ENCODE results near the gene PSMA3. TPM values are rescaled to one million over a fixed set of nuclear protein-coding genes. Genes with fewer than 3 reads are reported as not detected.
A peak's percentile ranks its signal among the peaks of the same experiment; 100 is the strongest.

PSMA3 gene
- total RNA-seq, 1 donor from 2014 or later: 133 TPM

GRCh38 chr14:58274881-58275280 lies 30.2 kb downstream of the PSMA3 start:
- TF ChIP-seq CTCF (IDR thresholded peaks at IDR 0.05; ENCODE audit: unreplicated experiment): no peak
- no peaks in the 10 kb centered on the region for H3K9me3 Mint-ChIP-seq
- peaks cover 37% of the 10 kb centered on the region for H3K36me3 Mint-ChIP-seq
- peaks cover 11% of the 10 kb centered on the region for H3K4me1 Mint-ChIP-seq
- no peak overlapping the region for H3K4me3 Mint-ChIP-seq
- H3K27me3 Mint-ChIP-seq (ENCODE audit: low read depth): no peaks in the 10 kb centered on the region
- no peak for DNase-seq (ENCODE audit: low spot score in 2 of 2, unreplicated experiment in 2 of 2)
- H3K27ac Mint-ChIP-seq: peak overlapping the region; percentile 90

GRCh38 chr14:58275527-58276190 lies 31.0 kb downstream of the PSMA3 start:
- H3K9me3 Mint-ChIP-seq: no peaks in the 10 kb centered on the region
- DNase-seq (ENCODE audit: low spot score in 2 of 2, unreplicated experiment in 2 of 2): no peak
- H3K27me3 Mint-ChIP-seq (ENCODE audit: low read depth): no peaks in the 10 kb centered on the region
- H3K27ac Mint-ChIP-seq: peak overlapping the region; percentile 90
- peaks cover 29% of the 10 kb centered on the region for H3K36me3 Mint-ChIP-seq
- H3K4me1 Mint-ChIP-seq: peaks cover 14% of the 10 kb centered on the region
- H3K4me3 Mint-ChIP-seq: no peak overlapping the region
- TF ChIP-seq CTCF (IDR thresholded peaks at IDR 0.05; ENCODE audit: unreplicated experiment): no peak

GRCh38 chr14:58276208-58276607 lies 31.6 kb downstream of the PSMA3 start:
- Mint-ChIP-seq H3K9me3 (no peaks in the 10 kb centered on the region), H3K27ac (peak overlapping the region; percentile 54)

DNA sequence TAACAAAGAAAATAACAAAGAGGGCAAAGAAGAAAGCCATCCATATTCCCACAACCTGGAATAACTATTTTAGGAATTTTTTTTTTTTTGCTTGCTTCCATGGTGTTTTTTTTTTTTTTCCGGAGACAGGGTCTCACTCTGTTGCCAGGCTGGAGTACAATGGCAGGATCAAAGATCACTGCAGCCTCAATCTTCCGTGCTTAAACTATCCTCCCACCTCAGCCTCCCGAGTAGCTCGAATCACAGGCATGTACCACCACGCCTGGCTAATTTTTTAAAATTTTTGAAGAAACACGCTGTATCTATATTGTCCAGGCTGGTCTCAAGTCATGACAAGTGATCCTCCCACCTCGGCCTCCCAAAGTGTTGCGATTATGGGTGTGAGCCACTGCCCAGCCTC lies 33.5 kb downstream of the PSMA3 start:
- peaks cover 20% of the 10 kb centered on the region for H3K36me3 Mint-ChIP-seq

More at GRCh38 chr14:58276208-58276607, 31.6 kb downstream of the PSMA3 start:
- Mint-ChIP-seq H3K27me3 (ENCODE audit: low read depth) (no peaks in the 10 kb centered on the region), H3K4me1 (peaks cover 19% of the 10 kb centered on the region), H3K4me3 (no peak overlapping the region), H3K36me3 (peaks cover 28% of the 10 kb centered on the region)
- DNase-seq (ENCODE audit: low spot score in 2 of 2, unreplicated experiment in 2 of 2): no peak
- no peak for TF ChIP-seq CTCF (IDR thresholded peaks at IDR 0.05; ENCODE audit: unreplicated experiment)

DNA sequence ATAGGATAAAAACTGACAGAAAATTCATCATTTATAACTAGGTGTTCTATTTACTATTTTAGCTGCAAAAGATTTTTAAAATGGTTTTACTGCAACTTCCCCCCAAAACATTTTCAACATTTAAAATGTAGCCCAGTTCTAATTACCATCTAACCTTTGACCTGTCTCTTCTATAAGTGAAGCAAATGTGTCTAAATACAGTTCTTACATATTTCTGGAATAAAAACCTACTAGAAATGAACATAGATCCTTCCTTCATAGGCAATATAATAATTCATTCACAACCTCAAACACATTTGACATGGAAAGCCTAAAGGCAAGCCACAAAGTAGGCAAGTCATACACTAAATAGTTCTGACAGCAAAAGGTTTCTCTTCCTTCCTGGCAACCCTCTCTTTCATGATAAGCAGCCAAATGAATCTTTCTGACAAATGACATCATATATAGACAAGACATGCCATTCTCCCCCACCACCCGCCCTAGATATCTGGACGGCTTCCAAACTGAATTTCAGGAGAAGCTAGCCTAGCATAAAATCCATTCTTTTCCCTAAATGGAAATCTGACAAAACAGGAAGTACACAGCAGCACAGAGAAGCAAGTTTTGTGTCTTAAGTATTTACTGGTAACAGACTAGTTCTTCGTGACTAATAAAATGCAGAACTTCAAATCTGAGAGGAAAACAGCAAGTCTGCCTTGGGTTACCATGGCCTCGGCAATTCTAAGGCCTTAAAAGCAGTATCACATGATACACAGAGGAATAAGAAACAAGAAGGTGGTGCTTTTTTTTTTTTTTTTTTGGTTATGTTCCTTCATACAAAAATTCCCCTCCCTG lies 36.5 kb downstream of the PSMA3 start:
- peak overlapping the region; percentile 96 for H3K27ac Mint-ChIP-seq
- peak overlapping the region; percentile 31 for H3K4me3 Mint-ChIP-seq
- peaks cover 24% of the 10 kb centered on the region for H3K36me3 Mint-ChIP-seq
- no peaks in the 10 kb centered on the region for H3K9me3 Mint-ChIP-seq
- H3K4me1 Mint-ChIP-seq: peaks cover 22% of the 10 kb centered on the region
- no peak for DNase-seq (ENCODE audit: low spot score in 2 of 2, unreplicated experiment in 2 of 2)
- H3K27me3 Mint-ChIP-seq (ENCODE audit: low read depth): no peaks in the 10 kb centered on the region
- TF ChIP-seq CTCF (IDR thresholded peaks at IDR 0.05; ENCODE audit: unreplicated experiment): no peak

More for the DNA sequence above, 33.5 kb downstream of the PSMA3 start:
- Mint-ChIP-seq H3K4me3 (no peak overlapping the region), H3K9me3 (no peaks in the 10 kb centered on the region), H3K4me1 (peaks cover 33% of the 10 kb centered on the region), H3K27ac (no peak overlapping the region), H3K27me3 (ENCODE audit: low read depth) (no peaks in the 10 kb centered on the region)
- DNase-seq (ENCODE audit: low spot score in 2 of 2, unreplicated experiment in 2 of 2): no peak
- TF ChIP-seq CTCF (IDR thresholded peaks at IDR 0.05; ENCODE audit: unreplicated experiment): no peak

Data from mesothelial cell of epicardium (in vitro differentiated cells).